Activated CD4-positive, alpha-beta memory T cell treated with anti-CD3 and anti-CD28 coated beads for 36 hours (primary cell): Measurements from ENCODE around the gene MME. TPM values are rescaled to one million over a fixed set of nuclear protein-coding genes. Genes with fewer than 3 reads are reported as not detected.

Experiments
- CTCF ChIA-PET: fragments of 350-600 bp; sonication (Branson Sonifier 250); formaldehyde crosslinking; loops from one replicate; lab custom pipeline; 2021; ENCODE audit warnings: antibody characterized with exemption, inconsistent platforms; lab: Charles Lee
- POLR2A ChIA-PET: fragments of 350-600 bp; sonication (Branson Sonifier 250); formaldehyde crosslinking; loops from one replicate; lab custom pipeline; 2021; ENCODE audit warnings: antibody characterized with exemption; lab: Charles Lee
- DNase-seq: peaks from one replicate; pipeline ENCODE4 v3.0.0-alpha.2; 2020
- H3K27ac Mint-ChIP-seq: one replicate; pipeline ENCODE4 v1.8.0; 2021; ENCODE audit warnings: mixed read lengths
- H3K27me3 Mint-ChIP-seq: one replicate; pipeline ENCODE4 v1.8.0; 2021; ENCODE audit warnings: mixed read lengths
- H3K36me3 Mint-ChIP-seq: one replicate; pipeline ENCODE4 v1.8.0; 2021; ENCODE audit warnings: mixed read lengths
- H3K4me1 Mint-ChIP-seq: one replicate; pipeline ENCODE4 v1.8.0; 2021; ENCODE audit warnings: low read depth, mixed read lengths
- H3K4me3 Mint-ChIP-seq: one replicate; pipeline ENCODE4 v1.8.0; 2021; ENCODE audit warnings: mild to moderate bottlenecking, mixed read lengths
- H3K9me3 Mint-ChIP-seq: one replicate; pipeline ENCODE4 v1.8.0; 2021; ENCODE audit warnings: mixed read lengths
- intact Hi-C: fragments of 100-400 bp; cut with micrococcal nuclease; formaldehyde crosslinking; loops from one replicate; pipeline ENCODE4 v1.15.1; 2023
- total RNA-seq, 2 experiments: library from RNA; stranded (reverse); gene quantifications; one replicate each; pipeline ENCODE4 v1.2.3, GENCODE V29; 2021

MME gene
- total RNA-seq, 2 experiments from 2014 or later, result not detected

DNA sequence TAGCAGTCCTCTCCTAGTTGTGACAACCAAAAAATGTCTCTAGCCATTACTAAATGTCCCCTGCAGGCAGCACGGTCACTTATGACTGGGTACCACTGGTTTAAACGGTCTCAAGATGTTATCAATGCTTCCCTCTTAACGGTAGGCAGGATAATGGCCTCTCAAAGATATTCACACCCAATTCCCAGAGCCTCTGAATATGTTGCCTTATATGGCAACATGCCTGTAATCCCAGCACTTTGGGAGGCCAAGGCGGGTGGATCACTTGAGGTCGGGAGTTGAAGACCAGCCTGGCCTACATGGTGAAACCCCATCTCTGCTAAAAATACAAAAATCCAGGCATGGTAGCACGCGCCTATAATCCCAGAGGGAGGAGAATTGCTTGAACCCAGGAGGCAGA, 9.4 kb downstream of the MME start:
- H3K27me3 Mint-ChIP-seq, result no peaks in the 10 kb centered on the region
- H3K27ac Mint-ChIP-seq, result no peak overlapping the region
- no peak overlapping the region for H3K4me3 Mint-ChIP-seq
- CTCF ChIA-PET, result no interaction called here
- DNase-seq, result no peak
- H3K9me3 Mint-ChIP-seq, result no peaks in the 10 kb centered on the region
- POLR2A ChIA-PET, result no interaction called here
- no peaks in the 10 kb centered on the region for H3K36me3 Mint-ChIP-seq
- intact Hi-C loops, result no loop called here
- H3K4me1 Mint-ChIP-seq, result no peaks in the 10 kb centered on the region

DNA sequence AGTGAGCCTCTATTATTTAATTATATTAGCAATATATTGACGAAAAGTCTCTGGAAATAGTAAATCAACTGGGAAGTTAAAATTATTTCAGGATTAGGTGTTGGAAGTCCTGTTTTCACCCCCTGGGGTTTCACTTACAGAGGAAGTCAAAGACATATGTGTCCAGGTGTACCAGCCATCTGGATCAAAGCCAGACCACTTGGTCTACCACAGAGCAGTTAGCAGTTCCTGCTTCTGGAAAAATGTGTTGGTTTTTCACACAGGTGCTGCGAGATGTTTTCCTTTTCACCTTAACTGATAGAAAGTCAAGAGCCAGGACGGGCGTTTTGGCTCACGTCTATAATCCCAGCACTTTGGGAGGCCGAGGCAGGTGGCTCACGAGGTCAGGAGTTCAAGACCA, 13.1 kb downstream of the MME start:
- POLR2A ChIA-PET, result interaction anchor here (0.6 kb wide), 1 partner anchor 536 kb away, joined by 3 read pairs; no protein-coding TSS in a partner anchor
- H3K4me1 Mint-ChIP-seq, result no peaks in the 10 kb centered on the region
- no peaks in the 10 kb centered on the region for H3K9me3 Mint-ChIP-seq
- CTCF ChIA-PET, result interaction anchor here (0.6 kb wide), 1 partner anchor 865 kb away, joined by 4 read pairs; no protein-coding TSS in a partner anchor
- no peak for DNase-seq
- no peaks in the 10 kb centered on the region for H3K36me3 Mint-ChIP-seq
- intact Hi-C loops, result no loop called here
- H3K27ac Mint-ChIP-seq, result no peak overlapping the region
- no peaks in the 10 kb centered on the region for H3K27me3 Mint-ChIP-seq
- no peak overlapping the region for H3K4me3 Mint-ChIP-seq

DNA sequence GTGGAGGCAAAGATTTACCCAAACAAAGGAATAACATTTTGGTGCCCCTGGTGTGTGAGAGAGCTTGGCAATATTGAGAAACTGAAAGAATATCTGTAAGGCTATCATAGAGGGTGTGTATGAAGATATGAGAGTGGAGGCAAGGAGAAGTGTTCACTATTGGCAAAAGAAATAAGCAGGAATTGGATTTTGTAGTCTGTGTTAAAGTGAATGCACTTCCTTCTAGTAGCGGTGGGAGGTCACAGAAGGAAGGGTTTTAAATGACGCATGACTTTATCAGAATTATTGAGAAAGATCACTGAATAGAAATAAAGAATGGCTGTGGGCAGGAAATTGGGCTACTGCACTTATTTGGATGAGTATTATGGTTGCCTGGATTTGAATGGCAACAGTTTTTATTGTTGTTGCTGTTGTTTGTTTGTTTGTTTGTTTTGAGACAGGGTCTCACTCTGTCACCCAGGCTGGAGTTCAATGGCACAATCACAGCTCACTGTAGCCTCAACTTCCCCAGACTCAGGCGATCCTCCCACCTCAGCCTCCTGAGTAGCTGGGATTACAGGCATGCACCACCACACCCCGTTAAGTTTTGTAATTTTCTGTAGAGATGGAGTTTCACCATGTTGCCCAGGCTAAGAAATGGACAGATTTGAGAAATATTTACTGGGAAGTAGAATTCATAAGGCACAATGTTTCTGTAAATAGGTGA, 16.3 kb downstream of the MME start:
- Mint-ChIP-seq H3K36me3 (no peaks in the 10 kb centered on the region), H3K4me3 (no peak overlapping the region), H3K27ac (no peak overlapping the region), H3K9me3 (peaks cover 11% of the 10 kb centered on the region), H3K27me3 (no peaks in the 10 kb centered on the region), H3K4me1 (no peaks in the 10 kb centered on the region)
- ChIA-PET POLR2A (no interaction called here), CTCF (no interaction called here)
- DNase-seq, result no peak
- intact Hi-C loops, result no loop called here

DNA sequence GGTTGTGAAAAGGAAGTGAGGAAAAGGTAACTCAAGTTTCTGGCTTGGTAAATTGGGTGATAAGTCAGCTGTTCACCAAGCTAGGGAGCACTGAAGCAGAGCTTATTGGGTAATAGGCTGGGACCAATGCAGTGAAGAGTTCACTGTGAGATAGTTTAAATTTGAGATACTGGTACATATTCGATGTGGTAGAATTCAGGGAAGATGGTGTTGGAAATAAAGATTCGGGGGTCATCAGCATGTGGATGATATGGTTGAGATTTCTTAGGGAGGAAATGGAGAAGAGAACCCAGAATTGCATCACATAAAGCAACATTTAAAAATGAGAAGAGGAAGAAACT, 16.9 kb downstream of the MME start:
- H3K27me3 Mint-ChIP-seq, result no peaks in the 10 kb centered on the region
- H3K36me3 Mint-ChIP-seq, result no peaks in the 10 kb centered on the region
- intact Hi-C loops, result no loop called here
- ChIA-PET POLR2A (no interaction called here), CTCF (no interaction called here)
- H3K9me3 Mint-ChIP-seq, result peaks cover 11% of the 10 kb centered on the region
- DNase-seq, result no peak
- no peak overlapping the region for H3K4me3 Mint-ChIP-seq
- no peaks in the 10 kb centered on the region for H3K4me1 Mint-ChIP-seq
- H3K27ac Mint-ChIP-seq, result no peak overlapping the region

DNA sequence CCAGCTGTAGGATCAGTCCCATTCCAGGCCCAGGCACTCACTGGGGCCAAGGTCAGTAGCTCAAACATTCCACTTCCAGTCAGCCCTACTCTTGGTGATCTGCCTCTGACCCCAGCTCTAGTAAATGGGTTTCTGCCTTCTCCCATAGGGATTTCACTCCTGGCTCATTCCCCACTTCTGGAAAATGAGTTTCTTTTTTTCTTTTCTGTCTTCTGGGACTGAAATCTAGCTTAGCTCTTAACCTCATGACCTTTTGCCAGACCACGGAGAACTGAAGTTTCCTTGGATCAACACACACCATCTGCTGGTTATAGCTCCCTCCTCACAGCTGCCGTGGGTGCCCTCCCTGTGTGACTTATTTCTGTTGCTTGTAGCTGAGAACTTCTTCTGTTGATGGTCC, 21.3 kb downstream of the MME start:
- no peaks in the 10 kb centered on the region for H3K36me3 Mint-ChIP-seq
- H3K27ac Mint-ChIP-seq, result no peak overlapping the region
- no peaks in the 10 kb centered on the region for H3K4me1 Mint-ChIP-seq
- ChIA-PET POLR2A (no interaction called here), CTCF (no interaction called here)
- peaks cover 11% of the 10 kb centered on the region for H3K9me3 Mint-ChIP-seq
- intact Hi-C loops, result no loop called here
- no peak overlapping the region for H3K4me3 Mint-ChIP-seq
- no peaks in the 10 kb centered on the region for H3K27me3 Mint-ChIP-seq
- DNase-seq, result no peak

DNA sequence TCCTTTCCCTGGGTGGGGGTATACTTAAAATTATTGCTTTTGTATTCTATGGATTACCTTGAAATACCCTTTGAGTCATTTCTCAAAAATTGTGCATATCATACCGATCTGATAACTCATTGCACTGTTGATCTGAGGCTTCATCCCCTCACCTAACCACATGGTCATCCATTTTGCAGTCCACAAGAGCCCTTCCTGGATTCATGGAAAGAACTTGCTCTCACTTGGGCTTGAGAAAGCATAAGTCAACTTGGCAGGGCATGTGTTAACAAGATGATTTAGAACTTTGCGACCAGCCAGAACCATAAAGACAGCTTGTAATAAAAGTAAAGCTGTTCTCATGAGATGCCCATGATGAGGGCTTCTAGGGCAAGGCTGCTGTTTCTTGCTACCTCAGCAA, 22.2 kb downstream of the MME start:
- H3K36me3 Mint-ChIP-seq, result no peaks in the 10 kb centered on the region
- ChIA-PET POLR2A (no interaction called here), CTCF (no interaction called here)
- H3K27me3 Mint-ChIP-seq, result no peaks in the 10 kb centered on the region
- DNase-seq, result no peak
- no peaks in the 10 kb centered on the region for H3K4me1 Mint-ChIP-seq
- H3K27ac Mint-ChIP-seq, result no peak overlapping the region
- peaks cover 11% of the 10 kb centered on the region for H3K9me3 Mint-ChIP-seq
- intact Hi-C loops, result no loop called here
- no peak overlapping the region for H3K4me3 Mint-ChIP-seq

DNA sequence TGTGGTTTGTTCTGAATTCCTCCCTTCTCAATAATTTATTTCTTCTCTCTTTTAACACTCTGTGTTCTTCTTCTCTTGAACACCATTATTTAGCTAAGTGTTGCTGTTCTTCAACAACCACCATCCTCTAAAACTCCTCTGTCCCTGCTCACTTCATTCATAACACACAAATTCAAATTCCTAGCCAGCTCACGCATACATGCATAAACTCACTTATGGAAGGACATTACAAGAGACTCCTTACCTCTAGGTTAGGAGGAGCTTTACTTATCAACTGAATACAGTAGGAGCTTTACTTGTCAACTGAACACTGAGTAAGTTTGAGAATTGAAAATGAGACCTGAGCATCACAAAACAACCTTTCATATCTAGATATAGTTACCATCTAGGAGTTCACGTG, 23.6 kb downstream of the MME start:
- DNase-seq, result no peak
- H3K9me3 Mint-ChIP-seq, result peaks cover 8% of the 10 kb centered on the region
- no peak overlapping the region for H3K27ac Mint-ChIP-seq
- no peaks in the 10 kb centered on the region for H3K4me1 Mint-ChIP-seq
- H3K36me3 Mint-ChIP-seq, result no peaks in the 10 kb centered on the region
- H3K27me3 Mint-ChIP-seq, result no peaks in the 10 kb centered on the region
- intact Hi-C loops, result no loop called here
- CTCF ChIA-PET, result interaction anchor here (0.6 kb wide), 1 partner anchor 199 kb away, joined by 3 read pairs; no protein-coding TSS in a partner anchor
- no peak overlapping the region for H3K4me3 Mint-ChIP-seq
- POLR2A ChIA-PET, result no interaction called here

DNA sequence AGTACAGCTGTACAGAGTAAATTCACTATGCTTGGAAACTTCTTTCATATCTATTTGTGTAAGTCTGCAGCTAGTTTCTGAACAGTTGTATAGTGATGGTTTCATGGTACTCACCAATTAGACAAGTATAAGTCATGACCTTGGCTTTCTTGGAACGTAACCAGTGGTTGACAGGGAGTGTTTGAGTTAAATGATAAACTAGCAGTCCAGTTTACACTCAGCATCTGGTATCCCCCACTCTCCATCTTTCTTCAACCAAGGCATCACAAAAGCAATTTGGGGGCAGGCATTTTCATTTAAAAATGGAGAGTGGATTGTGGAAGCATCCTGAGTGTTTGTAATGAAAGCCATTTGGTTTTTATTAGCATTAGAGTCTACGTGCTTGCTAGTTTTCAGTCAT, 26.0 kb downstream of the MME start:
- Mint-ChIP-seq H3K4me3 (no peak overlapping the region), H3K36me3 (no peaks in the 10 kb centered on the region), H3K4me1 (no peaks in the 10 kb centered on the region), H3K27me3 (no peaks in the 10 kb centered on the region), H3K27ac (no peak overlapping the region), H3K9me3 (peaks cover under 1% of the 10 kb centered on the region)
- no peak for DNase-seq
- POLR2A ChIA-PET, result no interaction called here
- CTCF ChIA-PET, result no interaction called here
- intact Hi-C loops, result no loop called here

DNA sequence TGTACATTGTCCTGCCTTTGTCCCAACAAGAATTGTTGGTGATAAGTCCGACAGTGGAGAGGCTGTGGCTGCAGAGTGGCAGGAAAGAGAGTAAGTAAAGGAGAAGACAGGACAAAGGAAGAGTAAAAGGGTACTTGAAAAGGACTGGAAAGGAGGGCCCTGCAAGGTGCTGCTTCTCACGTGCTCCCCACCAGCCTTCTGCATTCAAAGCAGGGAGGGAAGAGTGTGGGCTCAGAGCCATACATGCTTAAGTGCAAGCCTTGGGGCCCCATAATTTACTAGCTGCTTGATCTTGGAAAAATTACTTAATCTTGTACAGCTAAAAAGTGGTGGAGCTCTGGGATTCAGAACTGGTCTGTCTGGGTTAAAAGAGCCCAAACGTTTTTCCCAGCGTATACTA, 29.9 kb downstream of the MME start:
- H3K9me3 Mint-ChIP-seq, result no peaks in the 10 kb centered on the region
- ChIA-PET POLR2A (no interaction called here), CTCF (no interaction called here)
- H3K36me3 Mint-ChIP-seq, result no peaks in the 10 kb centered on the region
- intact Hi-C loops, result no loop called here
- H3K4me3 Mint-ChIP-seq, result no peak overlapping the region
- H3K27me3 Mint-ChIP-seq, result no peaks in the 10 kb centered on the region
- no peak for DNase-seq
- H3K27ac Mint-ChIP-seq, result no peak overlapping the region
- no peaks in the 10 kb centered on the region for H3K4me1 Mint-ChIP-seq

DNA sequence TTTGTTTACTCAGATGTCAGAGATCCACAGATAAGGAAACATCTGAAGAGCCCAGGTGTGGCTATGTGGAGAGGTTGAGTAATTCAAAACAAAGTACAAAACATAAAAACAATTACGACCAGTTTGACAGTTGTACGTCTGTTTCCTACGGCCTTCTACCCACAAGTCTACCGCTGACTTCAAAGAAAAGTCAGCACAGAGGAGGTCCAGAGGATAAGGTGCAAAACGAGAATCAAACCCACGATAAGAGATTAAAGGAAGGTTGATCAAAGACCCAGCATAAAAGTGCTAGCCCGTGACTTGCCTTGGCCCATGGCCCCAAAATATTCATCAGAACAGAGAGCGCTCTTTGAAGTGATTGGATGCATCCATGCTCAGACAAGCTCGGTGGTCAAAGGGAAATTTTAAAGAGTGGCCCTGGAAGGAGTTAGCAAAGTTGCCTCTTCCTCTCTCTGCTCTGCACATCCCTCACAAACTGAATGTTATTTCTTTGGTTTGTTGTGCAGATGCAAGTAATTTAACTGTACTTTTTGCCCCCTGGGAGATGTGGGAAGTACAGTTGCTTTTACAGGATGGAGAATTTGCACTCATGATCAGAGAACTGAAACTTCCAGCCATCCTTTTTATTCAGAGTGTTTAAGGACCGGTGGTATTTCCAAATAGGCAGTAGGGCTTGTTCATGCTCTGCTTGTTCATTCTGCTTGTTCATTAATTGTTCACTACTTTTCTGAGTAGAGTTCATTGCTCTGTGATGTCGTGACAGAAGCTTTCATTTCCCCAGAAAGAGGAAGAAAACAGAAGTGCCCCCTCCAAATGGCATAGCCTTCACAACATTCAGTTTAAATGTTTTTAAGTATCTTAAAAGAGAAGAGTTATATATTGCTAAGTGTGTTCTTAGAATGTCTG, 31.1 kb downstream of the MME start:
- H3K27ac Mint-ChIP-seq, result no peak overlapping the region
- H3K27me3 Mint-ChIP-seq, result no peaks in the 10 kb centered on the region
- no peaks in the 10 kb centered on the region for H3K9me3 Mint-ChIP-seq
- no peak for DNase-seq
- POLR2A ChIA-PET, result no interaction called here
- H3K36me3 Mint-ChIP-seq, result no peaks in the 10 kb centered on the region
- no peak overlapping the region for H3K4me3 Mint-ChIP-seq
- intact Hi-C loops, result no loop called here
- H3K4me1 Mint-ChIP-seq, result no peaks in the 10 kb centered on the region
- CTCF ChIA-PET, result no interaction called here

DNA sequence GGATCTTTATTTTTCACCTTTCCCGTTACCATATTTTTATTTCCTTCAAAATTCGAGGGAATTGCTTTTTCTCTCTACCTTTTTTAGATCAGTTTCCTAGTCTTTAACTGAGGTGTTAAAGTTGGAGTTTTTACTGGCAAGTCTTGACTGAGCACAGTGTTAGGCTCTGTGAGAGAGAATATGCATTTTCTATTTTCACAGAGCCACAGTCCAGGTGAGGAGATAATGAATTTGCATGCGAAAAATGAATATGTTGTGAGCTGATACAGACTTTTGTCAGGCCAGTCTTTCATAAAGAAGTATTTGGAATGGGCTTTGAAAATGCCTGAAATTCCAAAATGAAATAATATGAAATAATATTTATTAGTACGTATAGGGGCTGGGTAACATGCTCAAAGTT, 31.9 kb downstream of the MME start:
- Mint-ChIP-seq H3K4me1 (no peaks in the 10 kb centered on the region), H3K4me3 (no peak overlapping the region), H3K27ac (no peak overlapping the region), H3K27me3 (no peaks in the 10 kb centered on the region), H3K9me3 (no peaks in the 10 kb centered on the region), H3K36me3 (no peaks in the 10 kb centered on the region)
- no peak for DNase-seq
- intact Hi-C loops, result no loop called here
- ChIA-PET POLR2A (no interaction called here), CTCF (no interaction called here)

DNA sequence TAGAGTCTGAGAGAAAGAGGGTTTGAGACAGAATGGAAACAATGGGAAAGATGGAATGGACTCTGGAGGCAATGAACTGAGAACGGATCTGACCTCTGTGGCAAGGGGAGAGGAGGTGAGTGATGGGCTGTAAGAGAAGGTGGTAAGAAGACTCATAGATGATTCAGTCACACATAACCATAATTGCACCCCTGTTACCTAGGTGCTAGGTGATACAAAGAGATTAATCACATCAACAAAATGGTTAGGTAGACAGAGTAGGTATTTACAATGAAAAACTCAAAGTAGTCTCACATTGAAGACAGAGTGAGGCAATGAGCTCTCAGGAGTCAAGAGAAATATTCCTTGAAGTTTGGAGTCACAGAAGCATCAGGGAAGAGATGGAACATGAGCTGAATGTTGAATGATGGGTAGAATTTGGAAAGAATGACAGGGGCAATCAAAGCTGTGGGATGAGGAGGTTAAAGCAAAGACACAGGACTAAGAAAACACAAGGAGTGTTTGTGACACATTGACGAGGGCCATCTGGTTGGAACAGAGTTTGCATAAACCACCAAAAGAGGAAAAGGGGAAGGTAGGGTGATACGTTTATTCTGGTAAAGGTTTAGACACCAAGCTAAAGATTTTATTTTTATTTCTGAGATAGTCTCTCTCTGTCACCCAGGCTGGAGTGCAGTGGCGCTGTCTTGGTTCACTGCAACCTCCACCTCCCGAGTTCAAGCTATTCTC, 32.7 kb downstream of the MME start:
- ChIA-PET CTCF (no interaction called here), POLR2A (no interaction called here)
- H3K27me3 Mint-ChIP-seq, result no peaks in the 10 kb centered on the region
- no peaks in the 10 kb centered on the region for H3K36me3 Mint-ChIP-seq
- no peak for DNase-seq
- H3K9me3 Mint-ChIP-seq, result no peaks in the 10 kb centered on the region
- no peak overlapping the region for H3K4me3 Mint-ChIP-seq
- intact Hi-C loops, result no loop called here
- no peak overlapping the region for H3K27ac Mint-ChIP-seq
- H3K4me1 Mint-ChIP-seq, result no peaks in the 10 kb centered on the region
